ENCODE results near the gene BMPR1A. TPM values are rescaled to one million over a fixed set of nuclear protein-coding genes. Genes with fewer than 3 reads are reported as not detected.

The BMPR1A gene
- total RNA-seq, 6 donors from 2014 or later = 12.9 to 37.4 (median 30.6) TPM

GRCh38 chr10:86954681-86955500, 198.5 kb downstream of the BMPR1A start:
- Histone ChIP-seq H3K9me3 (peaks cover 0 to 4% (median 0%) of the 10 kb centered on the region in 4 donors), H3K27ac (peak overlapping the region; percentile 81 to 90 (median 85)), H3K36me3 (no peaks in the 10 kb centered on the region), H3K4me3 (peak overlapping the region; percentile 13 to 47 (median 34)), H3K27me3 (no peaks in the 10 kb centered on the region), H3K4me1 (peaks cover 38 to 51% (median 50%) of the 10 kb centered on the region in 4 donors)
- DNase-seq (no peak), ATAC-seq (ENCODE audit: low FRiP score in 2 of 2) (no peak)
- 64 to 66% methylated on average over 4 to 11 of the region's 13 CpGs for WGBS, 2 donors
- TF ChIP-seq POLR2AphosphoS5 (IDR thresholded peaks at IDR 0.05) (no peak), EP300 (IDR thresholded peaks at IDR 0.05) (no peak), CTCF (IDR thresholded peaks at IDR 0.05) (no peak), POLR2A (IDR thresholded peaks at IDR 0.05) (no peak)

- Histone ChIP-seq H3K27ac (peak overlapping the region; percentile 81 to 90 (median 85)), H3K4me3 (peak overlapping the region; percentile 13 to 47 (median 34)), H3K36me3 (no peaks in the 10 kb centered on the region), H3K9me3 (peaks cover 0 to 4% (median 0%) of the 10 kb centered on the region in 4 donors), H3K4me1 (peaks cover 32 to 58% (median 54%) of the 10 kb centered on the region in 4 donors), H3K27me3 (no peaks in the 10 kb centered on the region)
- no peak for ATAC-seq (ENCODE audit: low FRiP score in 2 of 2)
- 49 to 71% methylated on average over 14 to 16 of the region's 16 CpGs for WGBS, 2 donors
- TF ChIP-seq POLR2AphosphoS5 (IDR thresholded peaks at IDR 0.05) (peak in 1 of 2 donors; percentile 74), CTCF (IDR thresholded peaks at IDR 0.05) (no peak), POLR2A (IDR thresholded peaks at IDR 0.05) (no peak), EP300 (IDR thresholded peaks at IDR 0.05) (peak in 1 of 4 donors; percentile 70)
- DNase-seq = no peak
Measured at GRCh38 chr10:86955501-86956194, 199.2 kb downstream of the BMPR1A start.

- H3K27ac ChIP-seq = peak overlapping the region; percentile 81 to 90 (median 85)
- H3K4me1 ChIP-seq = peaks cover 26 to 62% (median 55%) of the 10 kb centered on the region in 4 donors
- H3K36me3 ChIP-seq = no peaks in the 10 kb centered on the region
- DNase-seq = no peak
- no peaks in the 10 kb centered on the region for H3K27me3 ChIP-seq
- H3K4me3 ChIP-seq = peak overlapping the region; percentile 27 to 47 (median 38)
- TF ChIP-seq POLR2A (IDR thresholded peaks at IDR 0.05) (no peak), CTCF (IDR thresholded peaks at IDR 0.05) (no peak), EP300 (IDR thresholded peaks at IDR 0.05) (no peak)
- H3K9me3 ChIP-seq = peaks cover 0 to 4% (median 0%) of the 10 kb centered on the region in 4 donors
- ATAC-seq (ENCODE audit: low FRiP score in 2 of 2) = no peak
- 52 to 60% methylated on average over 3 to 7 of the region's 7 CpGs for WGBS, 2 donors
Measured at GRCh38 chr10:86956195-86956847, 199.9 kb downstream of the BMPR1A start.

- ATAC-seq (ENCODE audit: low FRiP score in 2 of 2) (no peak), DNase-seq (no peak)
- Histone ChIP-seq H3K4me1 (peaks cover 26 to 62% (median 55%) of the 10 kb centered on the region in 4 donors), H3K27me3 (no peaks in the 10 kb centered on the region), H3K9me3 (peaks cover 0 to 4% (median 0%) of the 10 kb centered on the region in 4 donors), H3K4me3 (peak overlapping the region; percentile 27 to 47 (median 38)), H3K36me3 (no peaks in the 10 kb centered on the region), H3K27ac (peak overlapping the region; percentile 81 to 90 (median 85))
- TF ChIP-seq POLR2AphosphoS5 (IDR thresholded peaks at IDR 0.05) = no peak
- TF ChIP-seq EP300 (IDR thresholded peaks at IDR 0.05) = no peak
- no peak for TF ChIP-seq CTCF (IDR thresholded peaks at IDR 0.05)
- TF ChIP-seq POLR2A (IDR thresholded peaks at IDR 0.05) = no peak
- 75% methylated on average over 5 of the region's 7 CpGs; no CpG with 5 or more reads in 1 of the 2 donors for WGBS, 2 donors
Measured at GRCh38 chr10:86956848-86957448, 200.5 kb downstream of the BMPR1A start.
